Central memory CD8-positive, alpha-beta T cell (primary cell): ENCODE data around the gene GIMAP5.

Source experiments
- ATAC-seq: fragments of 150-1000 bp; cut with Tn5 transposase; replicated peaks from 2 replicates; pipeline ENCODE4 v1.10.0; 2022; ENCODE audit warnings: mild to moderate bottlenecking, moderate FRiP score, moderate number of reproducible peaks; ENCODE audit not compliant: poor library complexity, severe bottlenecking; ENCODE audit errors: extremely low read depth
- DNase-seq, 2 donors: peaks; one replicate each; pipeline ENCODE4 v3.0.0; 2021; ENCODE audit warnings: low spot score in 2 of 2
- H3K27ac Mint-ChIP-seq: one replicate; pipeline ENCODE4 v1.8.0; 2022; ENCODE audit warnings: low read depth, mild to moderate bottlenecking, moderate library complexity, mixed read lengths
- H3K27me3 Mint-ChIP-seq: one replicate; pipeline ENCODE4 v1.8.0; 2022; ENCODE audit warnings: mixed read lengths
- H3K36me3 Mint-ChIP-seq: one replicate; pipeline ENCODE4 v1.8.0; 2022; ENCODE audit warnings: mild to moderate bottlenecking, moderate library complexity, mixed read lengths; ENCODE audit not compliant: insufficient read depth
- H3K4me1 Mint-ChIP-seq: one replicate; pipeline ENCODE4 v1.8.0; 2022; ENCODE audit warnings: mixed read lengths
- H3K4me3 Mint-ChIP-seq: one replicate; pipeline ENCODE4 v1.8.0; 2022; ENCODE audit warnings: mild to moderate bottlenecking, moderate library complexity, mixed read lengths
- H3K9me3 Mint-ChIP-seq: one replicate; pipeline ENCODE4 v1.8.0; 2022; ENCODE audit warnings: mixed read lengths

The GIMAP5 gene

GRCh38 chr7:150737265-150738055, at the start of gene GIMAP5:
TSS of gene GIMAP5 (plus strand) at chr7:150737418. CDS start at chr7:150740885, 3,467 bp downstream.
- H3K9me3 Mint-ChIP-seq = no peaks in the 10 kb centered on the region
- peak within 1 kb of the TSS; percentile 98 for H3K27ac Mint-ChIP-seq
- H3K27me3 Mint-ChIP-seq = no peaks in the 10 kb centered on the region
- ATAC-seq (peak; percentile 63), DNase-seq (no peak)
- peaks cover 68% of the 10 kb centered on the region for H3K4me1 Mint-ChIP-seq
- H3K4me3 Mint-ChIP-seq = peak within 1 kb of the TSS; percentile 86
- peaks cover 48% of the 10 kb centered on the region for H3K36me3 Mint-ChIP-seq

GRCh38 chr7:150688630-150689029, 48.6 kb upstream of the GIMAP5 start:
- Mint-ChIP-seq H3K27ac (peak overlapping the region; percentile 98), H3K9me3 (peaks cover 19% of the 10 kb centered on the region), H3K27me3 (no peaks in the 10 kb centered on the region), H3K4me3 (peak overlapping the region; percentile 95), H3K4me1 (peaks cover 70% of the 10 kb centered on the region), H3K36me3 (peaks cover 46% of the 10 kb centered on the region)
- DNase-seq (no peak), ATAC-seq (no peak)

GRCh38 chr7:150695654-150696053, 41.6 kb upstream of the GIMAP5 start:
- Mint-ChIP-seq H3K4me3 (no peak overlapping the region), H3K27me3 (no peaks in the 10 kb centered on the region), H3K9me3 (peaks cover 31% of the 10 kb centered on the region), H3K36me3 (peaks cover 10% of the 10 kb centered on the region), H3K27ac (no peak overlapping the region), H3K4me1 (peaks cover 12% of the 10 kb centered on the region)
- ATAC-seq (no peak), DNase-seq (no peak)

GRCh38 chr7:150703209-150703608, 34.0 kb upstream of the GIMAP5 start:
- Mint-ChIP-seq H3K27me3 (no peaks in the 10 kb centered on the region), H3K4me3 (no peak overlapping the region), H3K27ac (peak overlapping the region; percentile 35), H3K36me3 (peaks cover 3% of the 10 kb centered on the region), H3K4me1 (peaks cover 5% of the 10 kb centered on the region), H3K9me3 (peaks cover 43% of the 10 kb centered on the region)
- DNase-seq = no peak
- ATAC-seq = no peak

GRCh38 chr7:150715293-150715692, 21.9 kb upstream of the GIMAP5 start:
- Mint-ChIP-seq H3K27ac (peak overlapping the region; percentile 90), H3K36me3 (peaks cover 28% of the 10 kb centered on the region), H3K4me3 (peak overlapping the region; percentile 96), H3K27me3 (no peaks in the 10 kb centered on the region), H3K9me3 (no peaks in the 10 kb centered on the region), H3K4me1 (peaks cover 66% of the 10 kb centered on the region)
- no peak for DNase-seq
- peak; percentile 22 for ATAC-seq

GRCh38 chr7:150715738-150716137, 21.5 kb upstream of the GIMAP5 start:
- no peak for DNase-seq
- H3K36me3 Mint-ChIP-seq = peaks cover 29% of the 10 kb centered on the region
- H3K4me3 Mint-ChIP-seq = peak overlapping the region; percentile 96
- no peaks in the 10 kb centered on the region for H3K9me3 Mint-ChIP-seq
- H3K27ac Mint-ChIP-seq = peak overlapping the region; percentile 90
- peaks cover 67% of the 10 kb centered on the region for H3K4me1 Mint-ChIP-seq
- no peaks in the 10 kb centered on the region for H3K27me3 Mint-ChIP-seq
- ATAC-seq = peak; percentile 22

- H3K9me3 Mint-ChIP-seq = no peaks in the 10 kb centered on the region
- peaks cover 73% of the 10 kb centered on the region for H3K4me1 Mint-ChIP-seq
- H3K4me3 Mint-ChIP-seq = peak within 1 kb of the TSS; percentile 96
- ATAC-seq (peak; percentile 82), DNase-seq (peak in 1 of 2 donors; percentile 45)
- peaks cover 36% of the 10 kb centered on the region for H3K36me3 Mint-ChIP-seq
- no peaks in the 10 kb centered on the region for H3K27me3 Mint-ChIP-seq
- H3K27ac Mint-ChIP-seq = peak within 1 kb of the TSS; percentile 90
Measured at GRCh38 chr7:150716368-150716767, 20.9 kb upstream of the GIMAP5 start, which contains the start of gene GIMAP1. TSS of gene GIMAP1 (plus strand) at chr7:150716613. CDS start at chr7:150719048, 2,435 bp downstream.

GRCh38 chr7:150716939-150717338, 20.3 kb upstream of the GIMAP5 start:
- no peaks in the 10 kb centered on the region for H3K27me3 Mint-ChIP-seq
- ATAC-seq (no peak), DNase-seq (no peak)
- peak overlapping the region; percentile 96 for H3K4me3 Mint-ChIP-seq
- H3K4me1 Mint-ChIP-seq = peaks cover 79% of the 10 kb centered on the region
- peak overlapping the region; percentile 90 for H3K27ac Mint-ChIP-seq
- no peaks in the 10 kb centered on the region for H3K9me3 Mint-ChIP-seq
- peaks cover 41% of the 10 kb centered on the region for H3K36me3 Mint-ChIP-seq

- peak overlapping the region; percentile 90 for H3K27ac Mint-ChIP-seq
- peaks cover 51% of the 10 kb centered on the region for H3K36me3 Mint-ChIP-seq
- ATAC-seq (no peak), DNase-seq (no peak)
- peak overlapping the region; percentile 96 for H3K4me3 Mint-ChIP-seq
- H3K27me3 Mint-ChIP-seq = no peaks in the 10 kb centered on the region
- peaks cover 87% of the 10 kb centered on the region for H3K4me1 Mint-ChIP-seq
- H3K9me3 Mint-ChIP-seq = no peaks in the 10 kb centered on the region
Measured at GRCh38 chr7:150717814-150718420, 19.3 kb upstream of the GIMAP5 start.

- Mint-ChIP-seq H3K9me3 (no peaks in the 10 kb centered on the region), H3K27me3 (no peaks in the 10 kb centered on the region), H3K4me3 (peak overlapping the region; percentile 96), H3K27ac (peak overlapping the region; percentile 90), H3K4me1 (peaks cover 87% of the 10 kb centered on the region), H3K36me3 (peaks cover 63% of the 10 kb centered on the region)
- no peak for ATAC-seq
- no peak for DNase-seq
Measured at GRCh38 chr7:150719436-150719835, 17.8 kb upstream of the GIMAP5 start.

- no peak for ATAC-seq
- Mint-ChIP-seq H3K9me3 (no peaks in the 10 kb centered on the region), H3K36me3 (peaks cover 65% of the 10 kb centered on the region), H3K27ac (no peak overlapping the region), H3K4me1 (peaks cover 83% of the 10 kb centered on the region), H3K4me3 (peak overlapping the region; percentile 96), H3K27me3 (no peaks in the 10 kb centered on the region)
- DNase-seq = no peak
Measured at GRCh38 chr7:150719960-150720891, 17.0 kb upstream of the GIMAP5 start.

- ATAC-seq (no peak), DNase-seq (no peak)
- H3K4me1 Mint-ChIP-seq = peaks cover 77% of the 10 kb centered on the region
- peaks cover 8% of the 10 kb centered on the region for H3K9me3 Mint-ChIP-seq
- no peak overlapping the region for H3K27ac Mint-ChIP-seq
- no peaks in the 10 kb centered on the region for H3K27me3 Mint-ChIP-seq
- H3K4me3 Mint-ChIP-seq = peak overlapping the region; percentile 96
- peaks cover 63% of the 10 kb centered on the region for H3K36me3 Mint-ChIP-seq
Measured at GRCh38 chr7:150721970-150722373, 15.2 kb upstream of the GIMAP5 start.
